WERI-Rb-1 (cell line): Measurements from ENCODE around the gene ARL4C.
"Not testable (repeated sequence)": the region's sequence is repeated elsewhere in the genome, so short reads cannot be mapped to it uniquely, and the experiment has no call there.

Source experiments
- DNase-seq: peaks from one replicate; pipeline ENCODE4 v3.0.0-alpha.2; 2020
- H3K27ac ChIP-seq: fragments of 250-450 bp; sonication (Bioruptor Pico); 2 replicates; pipeline ENCODE4 v1.5.1; 2020; ENCODE audit warnings: mild to moderate bottlenecking, moderate library complexity
- H3K27me3 ChIP-seq: fragments of 250-450 bp; sonication (Bioruptor Pico); 2 replicates; pipeline ENCODE4 v1.5.1; 2021; ENCODE audit warnings: mild to moderate bottlenecking, low read depth, moderate library complexity; ENCODE audit not compliant: insufficient read depth, severe bottlenecking
- H3K36me3 ChIP-seq: fragments of 250-450 bp; sonication (Bioruptor Pico); 2 replicates; pipeline ENCODE4 v1.5.1; 2020; ENCODE audit warnings: mild to moderate bottlenecking, moderate library complexity
- H3K4me3 ChIP-seq: 2 replicates; pipeline ENCODE4 v1.5.1; 2011; ENCODE audit warnings: low read depth, mild to moderate bottlenecking, control low read depth, low read length
- H3K9me3 ChIP-seq: fragments of 250-450 bp; sonication (Bioruptor Pico); 2 replicates; pipeline ENCODE4 v1.5.1; 2021; ENCODE audit warnings: mild to moderate bottlenecking, moderate library complexity; ENCODE audit not compliant: severe bottlenecking
- TF ChIP-seq, protein P1 (sequence below): IDR thresholded peaks from 2 replicates; pipeline ENCODE4 v1.5.1; 2011; ENCODE audit warnings: low read depth, mild to moderate bottlenecking, control low read depth, inconsistent platforms, low read length

Gene ARL4C

DNA sequence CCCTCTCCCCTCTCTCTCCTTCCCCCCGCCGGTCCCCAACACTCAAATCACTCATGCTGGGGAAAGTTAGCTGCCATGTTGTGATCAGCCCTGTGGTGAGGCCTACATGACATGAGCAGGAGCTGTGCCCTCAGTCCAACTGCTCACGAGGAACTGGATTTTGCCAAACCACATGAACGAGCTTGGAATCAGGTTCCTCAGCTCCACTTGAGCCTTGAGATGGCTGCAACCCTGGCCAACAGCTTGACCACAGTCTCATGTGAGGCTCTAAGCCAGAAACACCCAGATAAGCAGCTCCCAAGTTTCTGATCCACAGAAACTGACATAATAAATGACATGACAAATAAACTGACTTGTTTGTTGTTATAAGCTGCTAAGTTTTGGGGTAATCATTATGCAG, 38.4 kb downstream of the ARL4C start:
- Histone ChIP-seq H3K27ac (no peak overlapping the region), H3K36me3 (no peaks in the 10 kb centered on the region), H3K27me3 (no peaks in the 10 kb centered on the region), H3K9me3 (no peaks in the 10 kb centered on the region), H3K4me3 (no peak overlapping the region)
- TF ChIP-seq, protein P1, sequence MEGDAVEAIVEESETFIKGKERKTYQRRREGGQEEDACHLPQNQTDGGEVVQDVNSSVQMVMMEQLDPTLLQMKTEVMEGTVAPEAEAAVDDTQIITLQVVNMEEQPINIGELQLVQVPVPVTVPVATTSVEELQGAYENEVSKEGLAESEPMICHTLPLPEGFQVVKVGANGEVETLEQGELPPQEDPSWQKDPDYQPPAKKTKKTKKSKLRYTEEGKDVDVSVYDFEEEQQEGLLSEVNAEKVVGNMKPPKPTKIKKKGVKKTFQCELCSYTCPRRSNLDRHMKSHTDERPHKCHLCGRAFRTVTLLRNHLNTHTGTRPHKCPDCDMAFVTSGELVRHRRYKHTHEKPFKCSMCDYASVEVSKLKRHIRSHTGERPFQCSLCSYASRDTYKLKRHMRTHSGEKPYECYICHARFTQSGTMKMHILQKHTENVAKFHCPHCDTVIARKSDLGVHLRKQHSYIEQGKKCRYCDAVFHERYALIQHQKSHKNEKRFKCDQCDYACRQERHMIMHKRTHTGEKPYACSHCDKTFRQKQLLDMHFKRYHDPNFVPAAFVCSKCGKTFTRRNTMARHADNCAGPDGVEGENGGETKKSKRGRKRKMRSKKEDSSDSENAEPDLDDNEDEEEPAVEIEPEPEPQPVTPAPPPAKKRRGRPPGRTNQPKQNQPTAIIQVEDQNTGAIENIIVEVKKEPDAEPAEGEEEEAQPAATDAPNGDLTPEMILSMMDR = no peak
- DNase-seq = no peak

DNA sequence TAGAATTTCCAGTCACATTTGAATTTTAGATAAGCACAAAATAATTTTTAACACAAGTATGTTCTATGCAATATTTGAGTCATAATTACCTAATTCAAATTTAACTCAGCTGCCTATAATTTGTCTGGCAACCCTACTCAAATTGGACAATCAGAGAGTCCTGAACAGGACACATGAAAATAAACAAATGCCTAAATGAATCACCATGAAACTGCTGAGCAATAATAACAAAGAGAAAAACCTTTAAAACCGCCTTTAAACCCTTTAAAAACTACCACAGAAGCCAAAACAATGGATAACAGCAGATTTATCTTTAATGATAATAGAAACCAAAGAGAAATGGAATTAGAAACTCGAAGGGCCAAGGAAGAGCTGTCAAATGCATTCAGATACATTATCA, 39.5 kb downstream of the ARL4C start:
- Histone ChIP-seq H3K27ac (no peak overlapping the region), H3K27me3 (no peaks in the 10 kb centered on the region), H3K9me3 (no peaks in the 10 kb centered on the region), H3K4me3 (no peak overlapping the region), H3K36me3 (no peaks in the 10 kb centered on the region)
- no peak for DNase-seq
- TF ChIP-seq, protein P1 = no peak

DNA sequence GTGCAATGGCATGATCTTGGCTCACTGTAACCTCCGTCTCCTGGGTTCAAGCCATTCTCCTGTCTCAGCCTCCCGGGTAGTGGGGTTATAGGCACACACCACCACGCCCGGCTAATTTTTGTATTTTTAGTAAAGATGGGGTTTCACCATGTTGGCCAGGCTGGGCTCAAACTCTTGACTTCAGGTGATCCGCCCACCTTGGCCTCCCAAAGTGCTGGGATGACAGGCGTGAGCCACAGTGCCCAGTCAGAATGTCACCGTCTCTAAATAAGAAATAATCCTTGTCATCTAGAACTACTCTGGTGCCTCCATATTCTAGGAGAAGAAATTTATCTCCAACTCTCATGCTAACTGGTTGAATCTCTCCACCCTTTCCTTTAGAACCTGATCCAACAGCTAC, 41.6 kb downstream of the ARL4C start:
- H3K4me3 ChIP-seq, H3K9me3 ChIP-seq, H3K27ac ChIP-seq, DNase-seq, H3K27me3 ChIP-seq, H3K36me3 ChIP-seq: not testable (repeated sequence)

DNA sequence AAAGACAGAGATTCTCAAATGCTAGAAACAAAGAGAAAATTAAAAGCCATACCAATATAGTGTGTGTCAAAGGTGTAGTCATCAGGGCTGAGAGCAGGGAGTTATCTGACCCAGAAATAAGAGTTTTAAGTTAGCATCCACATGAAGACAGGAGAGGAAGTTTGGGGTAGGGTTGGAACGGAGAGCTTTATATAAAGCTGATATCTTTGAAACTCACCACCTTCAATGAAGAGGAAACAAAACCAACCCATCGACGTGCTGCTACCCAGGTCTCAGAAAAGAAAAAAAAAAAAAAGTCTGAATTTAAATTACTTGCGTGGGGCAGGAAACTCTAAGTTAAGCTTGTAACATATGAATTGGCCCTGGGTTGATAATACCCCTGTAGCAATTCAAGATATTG, 42.4 kb downstream of the ARL4C start:
- no peaks in the 10 kb centered on the region for H3K27me3 ChIP-seq
- DNase-seq = no peak
- TF ChIP-seq, protein P1 = no peak
- H3K36me3 ChIP-seq = no peaks in the 10 kb centered on the region
- H3K9me3 ChIP-seq = no peaks in the 10 kb centered on the region
- H3K27ac ChIP-seq = no peak overlapping the region
- H3K4me3 ChIP-seq = no peak overlapping the region

DNA sequence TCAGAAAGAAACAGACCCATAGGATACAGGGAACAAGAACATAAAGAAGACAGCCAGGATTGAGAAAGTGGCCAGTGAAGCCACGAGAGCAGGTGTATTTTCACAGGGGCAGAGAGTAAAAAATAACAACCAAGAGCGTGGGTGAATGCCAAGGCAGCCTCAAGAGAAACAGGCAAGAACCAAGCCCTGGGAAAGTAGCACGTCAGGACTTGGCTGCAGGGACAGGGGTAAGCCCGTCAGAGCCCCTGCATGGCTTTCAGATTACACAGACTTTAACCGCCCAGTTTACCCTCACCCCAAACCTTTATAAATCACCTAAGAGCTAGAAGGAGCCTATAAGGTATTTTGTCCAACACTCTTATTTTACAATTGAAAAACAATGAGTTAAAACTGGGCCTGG, 43.7 kb downstream of the ARL4C start:
- Histone ChIP-seq H3K4me3 (no peak overlapping the region), H3K27me3 (no peaks in the 10 kb centered on the region), H3K9me3 (no peaks in the 10 kb centered on the region), H3K36me3 (no peaks in the 10 kb centered on the region), H3K27ac (no peak overlapping the region)
- TF ChIP-seq, protein P1 = no peak
- no peak for DNase-seq

DNA sequence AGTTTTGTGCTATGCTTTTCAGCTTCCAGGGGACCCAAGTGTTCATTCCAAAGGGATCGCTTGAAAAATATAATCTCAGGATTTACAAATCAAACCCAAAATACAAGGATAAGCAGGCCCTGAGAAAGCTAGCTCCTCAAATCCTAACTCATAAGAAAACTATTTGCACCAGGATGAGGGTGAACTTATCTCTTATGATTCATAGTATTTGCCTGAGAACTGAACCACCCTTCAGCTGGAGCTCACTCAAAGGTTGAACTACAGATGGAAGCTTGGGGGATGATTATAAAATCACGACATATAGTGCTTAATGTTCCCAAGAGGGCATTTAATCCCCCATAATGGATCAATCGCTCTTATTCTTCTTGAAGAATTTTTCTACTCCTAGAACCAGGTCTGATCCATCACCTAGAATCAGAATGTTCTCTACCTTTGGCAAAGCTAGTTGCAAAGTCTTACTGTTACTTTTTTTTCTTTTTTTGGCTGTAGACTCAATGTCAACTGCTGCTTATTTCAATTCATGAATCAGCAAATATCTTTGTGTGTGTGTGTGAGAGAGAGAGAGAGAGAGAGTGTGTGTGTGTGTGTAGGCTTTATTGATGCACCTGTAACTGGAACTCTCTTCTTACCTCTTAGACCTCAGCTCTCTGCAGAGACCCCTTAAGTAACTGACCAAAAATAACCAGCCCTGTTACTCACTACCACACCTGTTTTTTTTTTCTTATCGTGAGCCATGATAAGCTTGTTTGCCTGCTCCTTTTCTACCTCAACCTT, 44.8 kb downstream of the ARL4C start:
- Histone ChIP-seq H3K4me3 (no peak overlapping the region), H3K27me3 (no peaks in the 10 kb centered on the region), H3K27ac (no peak overlapping the region), H3K9me3 (no peaks in the 10 kb centered on the region), H3K36me3 (no peaks in the 10 kb centered on the region)
- TF ChIP-seq, protein P1 = no peak
- DNase-seq = no peak
